ENCODE measurements around the gene CPLX4.

CPLX4 gene

DNA sequence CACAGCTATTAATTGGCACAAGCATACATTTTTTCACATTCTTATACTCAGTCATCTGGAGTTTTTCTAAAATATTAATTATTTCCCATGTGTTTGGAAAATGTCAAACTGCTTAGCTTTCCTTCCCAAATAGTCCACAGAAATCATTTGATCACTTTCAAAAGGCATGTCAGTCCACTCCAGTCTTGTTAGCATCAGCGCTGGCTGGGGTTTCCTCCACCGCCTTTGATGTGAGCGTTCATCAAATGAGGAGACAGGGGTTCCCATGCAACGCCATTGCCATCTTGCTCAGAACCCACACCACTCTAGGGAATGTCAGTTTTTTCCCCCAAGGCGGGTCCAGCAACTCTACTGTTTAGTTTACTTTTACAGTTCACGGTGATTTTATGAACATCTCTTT lies 32.1 kb downstream of the CPLX4 start:
- TF ChIP-seq YY1 (IDR thresholded peaks at IDR 0.05; ENCODE audit: low read depth) (no peak), FOXM1 (IDR thresholded peaks at IDR 0.05; ENCODE audit: borderline replicate concordance, low read depth) (no peak), EP300 (IDR thresholded peaks at IDR 0.05; ENCODE audit: borderline replicate concordance) (no peak), CEBPB (IDR thresholded peaks at IDR 0.05) (no peak), ZBTB7A (IDR thresholded peaks at IDR 0.05; ENCODE audit: low read depth) (no peak), NFIC (IDR thresholded peaks at IDR 0.05) (no peak), EGR1 (IDR thresholded peaks at IDR 0.05) (no peak), TEAD4 (IDR thresholded peaks at IDR 0.05) (no peak), RAD21 (IDR thresholded peaks at IDR 0.05; ENCODE audit: low read depth) (no peak)
- TF ChIP-seq, protein P1, sequence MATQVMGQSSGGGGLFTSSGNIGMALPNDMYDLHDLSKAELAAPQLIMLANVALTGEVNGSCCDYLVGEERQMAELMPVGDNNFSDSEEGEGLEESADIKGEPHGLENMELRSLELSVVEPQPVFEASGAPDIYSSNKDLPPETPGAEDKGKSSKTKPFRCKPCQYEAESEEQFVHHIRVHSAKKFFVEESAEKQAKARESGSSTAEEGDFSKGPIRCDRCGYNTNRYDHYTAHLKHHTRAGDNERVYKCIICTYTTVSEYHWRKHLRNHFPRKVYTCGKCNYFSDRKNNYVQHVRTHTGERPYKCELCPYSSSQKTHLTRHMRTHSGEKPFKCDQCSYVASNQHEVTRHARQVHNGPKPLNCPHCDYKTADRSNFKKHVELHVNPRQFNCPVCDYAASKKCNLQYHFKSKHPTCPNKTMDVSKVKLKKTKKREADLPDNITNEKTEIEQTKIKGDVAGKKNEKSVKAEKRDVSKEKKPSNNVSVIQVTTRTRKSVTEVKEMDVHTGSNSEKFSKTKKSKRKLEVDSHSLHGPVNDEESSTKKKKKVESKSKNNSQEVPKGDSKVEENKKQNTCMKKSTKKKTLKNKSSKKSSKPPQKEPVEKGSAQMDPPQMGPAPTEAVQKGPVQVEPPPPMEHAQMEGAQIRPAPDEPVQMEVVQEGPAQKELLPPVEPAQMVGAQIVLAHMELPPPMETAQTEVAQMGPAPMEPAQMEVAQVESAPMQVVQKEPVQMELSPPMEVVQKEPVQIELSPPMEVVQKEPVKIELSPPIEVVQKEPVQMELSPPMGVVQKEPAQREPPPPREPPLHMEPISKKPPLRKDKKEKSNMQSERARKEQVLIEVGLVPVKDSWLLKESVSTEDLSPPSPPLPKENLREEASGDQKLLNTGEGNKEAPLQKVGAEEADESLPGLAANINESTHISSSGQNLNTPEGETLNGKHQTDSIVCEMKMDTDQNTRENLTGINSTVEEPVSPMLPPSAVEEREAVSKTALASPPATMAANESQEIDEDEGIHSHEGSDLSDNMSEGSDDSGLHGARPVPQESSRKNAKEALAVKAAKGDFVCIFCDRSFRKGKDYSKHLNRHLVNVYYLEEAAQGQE (IDR thresholded peaks at IDR 0.05; ENCODE audit: low read depth), result no peak
- TF ChIP-seq, protein P2, sequence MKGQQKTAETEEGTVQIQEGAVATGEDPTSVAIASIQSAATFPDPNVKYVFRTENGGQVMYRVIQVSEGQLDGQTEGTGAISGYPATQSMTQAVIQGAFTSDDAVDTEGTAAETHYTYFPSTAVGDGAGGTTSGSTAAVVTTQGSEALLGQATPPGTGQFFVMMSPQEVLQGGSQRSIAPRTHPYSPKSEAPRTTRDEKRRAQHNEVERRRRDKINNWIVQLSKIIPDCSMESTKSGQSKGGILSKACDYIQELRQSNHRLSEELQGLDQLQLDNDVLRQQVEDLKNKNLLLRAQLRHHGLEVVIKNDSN (IDR thresholded peaks at IDR 0.05), result no peak
- TF ChIP-seq, protein P3, sequence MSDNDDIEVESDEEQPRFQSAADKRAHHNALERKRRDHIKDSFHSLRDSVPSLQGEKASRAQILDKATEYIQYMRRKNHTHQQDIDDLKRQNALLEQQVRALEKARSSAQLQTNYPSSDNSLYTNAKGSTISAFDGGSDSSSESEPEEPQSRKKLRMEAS (IDR thresholded peaks at IDR 0.05), result no peak

DNA sequence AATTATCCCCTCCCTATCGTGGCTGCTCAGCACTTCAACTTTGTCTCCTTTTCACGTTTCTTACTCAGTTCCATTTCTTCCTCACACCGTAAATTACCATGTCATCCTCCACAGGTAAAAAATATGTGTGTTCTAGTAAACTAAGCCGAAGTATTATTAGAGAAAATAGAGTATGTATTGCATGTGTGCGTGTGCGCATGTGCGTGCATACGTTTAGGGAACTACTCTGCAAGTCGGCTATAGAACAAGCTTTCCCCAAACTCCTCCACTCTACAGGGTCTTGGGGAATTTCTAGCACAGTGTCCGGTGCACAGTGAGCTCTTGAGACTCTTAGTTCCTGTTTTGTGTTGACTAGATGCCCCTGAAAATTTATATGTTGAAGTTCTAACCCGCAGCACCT lies 36.1 kb downstream of the CPLX4 start:
- TF ChIP-seq TAF1 (IDR thresholded peaks at IDR 0.05; ENCODE audit: low read depth) (no peak), CREB1 (IDR thresholded peaks at IDR 0.05; ENCODE audit: low read depth) (no peak), CEBPB (IDR thresholded peaks at IDR 0.05) (no peak), TCF12 (IDR thresholded peaks at IDR 0.05; ENCODE audit: low read depth) (no peak)

DNA sequence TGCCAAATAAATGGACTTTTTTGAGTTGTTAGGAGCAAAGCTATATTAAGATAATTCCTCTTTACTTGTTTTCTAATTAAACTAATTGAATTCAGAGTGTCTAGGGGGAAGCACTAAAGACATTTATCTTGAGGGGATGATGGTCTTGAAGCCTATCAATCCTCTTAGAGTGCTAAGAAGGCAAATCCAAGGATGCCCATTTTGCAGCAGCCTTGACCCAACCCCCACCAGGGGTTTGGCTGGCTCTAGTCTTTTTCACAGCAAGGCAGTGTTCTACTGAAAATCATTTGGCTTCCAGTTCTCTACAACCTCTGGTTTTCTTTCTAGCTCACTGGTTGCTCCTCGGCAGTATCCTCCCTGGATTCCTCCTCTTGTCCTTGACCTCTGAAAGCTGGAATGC lies 38.7 kb downstream of the CPLX4 start:
- no peak for TF ChIP-seq CEBPB (IDR thresholded peaks at IDR 0.05)
- no peak for TF ChIP-seq TAF1 (IDR thresholded peaks at IDR 0.05; ENCODE audit: low read depth)
- TF ChIP-seq, protein P1 (IDR thresholded peaks at IDR 0.05; ENCODE audit: low read depth), result no peak
- no peak for TF ChIP-seq CREB1 (IDR thresholded peaks at IDR 0.05; ENCODE audit: low read depth)
- TF ChIP-seq TCF12 (IDR thresholded peaks at IDR 0.05; ENCODE audit: low read depth), result no peak
- TF ChIP-seq YY1 (IDR thresholded peaks at IDR 0.05; ENCODE audit: low read depth), result no peak
- no peak for TF ChIP-seq TEAD4 (IDR thresholded peaks at IDR 0.05)
- TF ChIP-seq FOXM1 (IDR thresholded peaks at IDR 0.05; ENCODE audit: borderline replicate concordance, low read depth), result no peak
- TF ChIP-seq, protein P2 (IDR thresholded peaks at IDR 0.05), result no peak
- TF ChIP-seq, protein P3 (IDR thresholded peaks at IDR 0.05), result no peak
- TF ChIP-seq RAD21 (IDR thresholded peaks at IDR 0.05; ENCODE audit: low read depth), result no peak
- TF ChIP-seq EGR1 (IDR thresholded peaks at IDR 0.05), result no peak
- TF ChIP-seq EP300 (IDR thresholded peaks at IDR 0.05; ENCODE audit: borderline replicate concordance), result no peak
- no peak for TF ChIP-seq ZBTB7A (IDR thresholded peaks at IDR 0.05; ENCODE audit: low read depth)
- TF ChIP-seq NFIC (IDR thresholded peaks at IDR 0.05), result no peak

DNA sequence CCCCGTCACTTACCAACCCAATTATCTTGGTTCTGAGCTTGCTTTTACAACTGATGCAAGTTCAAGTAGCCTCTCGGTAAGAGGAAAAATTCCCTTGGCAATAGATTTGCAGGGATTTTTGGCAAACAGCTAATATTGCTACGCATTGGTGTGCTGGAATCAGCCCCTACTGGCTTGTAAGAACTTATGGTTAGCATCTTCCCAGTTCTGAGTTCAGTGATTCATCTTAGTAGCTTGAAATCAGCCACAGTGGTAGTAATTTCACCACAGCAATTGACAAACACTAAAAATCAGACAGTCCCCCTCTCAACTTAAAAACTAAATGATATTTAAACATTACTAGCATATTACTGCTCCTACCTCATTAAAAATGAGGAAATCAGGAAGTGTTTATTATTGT lies 39.3 kb downstream of the CPLX4 start:
- TF ChIP-seq NFIC (IDR thresholded peaks at IDR 0.05) (no peak), ZBTB7A (IDR thresholded peaks at IDR 0.05; ENCODE audit: low read depth) (no peak), EP300 (IDR thresholded peaks at IDR 0.05; ENCODE audit: borderline replicate concordance) (no peak), TAF1 (IDR thresholded peaks at IDR 0.05; ENCODE audit: low read depth) (no peak), TEAD4 (IDR thresholded peaks at IDR 0.05) (no peak), CEBPB (IDR thresholded peaks at IDR 0.05) (no peak), TCF12 (IDR thresholded peaks at IDR 0.05; ENCODE audit: low read depth) (no peak), CREB1 (IDR thresholded peaks at IDR 0.05; ENCODE audit: low read depth) (no peak), FOXM1 (IDR thresholded peaks at IDR 0.05; ENCODE audit: borderline replicate concordance, low read depth) (no peak), EGR1 (IDR thresholded peaks at IDR 0.05) (no peak), YY1 (IDR thresholded peaks at IDR 0.05; ENCODE audit: low read depth) (no peak), RAD21 (IDR thresholded peaks at IDR 0.05; ENCODE audit: low read depth) (no peak)
- TF ChIP-seq, protein P1 (IDR thresholded peaks at IDR 0.05; ENCODE audit: low read depth), result no peak
- TF ChIP-seq, protein P3 (IDR thresholded peaks at IDR 0.05), result no peak
- TF ChIP-seq, protein P2 (IDR thresholded peaks at IDR 0.05), result no peak
